ENCODE data around the gene EFCAB6. TPM values are rescaled to one million over a fixed set of nuclear protein-coding genes. Genes with fewer than 3 reads are reported as not detected.

The EFCAB6 gene
- total RNA-seq, 4 donors from 2014 or later = 0.68 to 3.7 (median 0.80) TPM; not detected in 1

DNA sequence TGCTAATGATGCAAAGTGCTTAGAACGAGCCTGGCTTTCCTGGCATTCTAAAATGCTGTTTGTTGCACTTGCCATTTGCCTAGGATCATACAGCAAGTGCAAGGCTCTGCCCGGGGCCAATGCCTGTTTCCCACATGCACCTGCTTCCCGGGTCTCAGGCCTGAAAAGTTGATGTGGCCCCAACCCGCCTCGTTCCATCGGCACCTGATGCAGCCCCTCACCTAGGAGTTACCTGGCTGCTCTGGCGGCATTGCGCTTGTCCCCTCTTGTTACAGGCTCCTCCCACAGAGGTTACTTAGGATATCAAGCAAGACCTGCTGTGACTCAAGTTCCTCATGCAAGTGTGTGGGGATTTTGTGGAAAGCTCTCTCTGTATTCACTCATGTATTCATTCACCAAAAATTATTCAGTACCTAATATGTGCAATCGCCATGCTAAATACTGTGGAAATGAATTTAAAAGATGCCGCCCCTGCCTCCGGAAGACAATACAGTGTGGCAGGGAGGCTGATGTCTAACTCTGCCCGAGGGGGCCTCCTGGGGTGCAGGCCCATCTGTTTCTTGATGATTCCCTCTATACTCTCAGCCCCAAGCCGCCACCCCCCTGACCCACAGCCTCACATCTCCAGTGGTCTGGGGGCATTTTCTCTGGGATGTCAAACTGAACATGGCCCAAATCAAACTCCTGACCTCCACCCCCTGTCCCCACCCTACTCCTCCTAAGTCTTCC lies 184.5 kb downstream of the EFCAB6 start:
- no peak overlapping the region for H3K27ac ChIP-seq
- in situ Hi-C loops (cut with MboI; ENCODE audit: low pct_ligation_motif_present in 1 of 4, low pct_unique_long_range_greater_than_20kb in 1 of 4, low sequenced_read_pairs in 3 of 4) = no loop called here
- H3K4me1 ChIP-seq = no peaks in the 10 kb centered on the region
- H3K9me3 ChIP-seq = no peaks in the 10 kb centered on the region
- no peaks in the 10 kb centered on the region for H3K36me3 ChIP-seq
- H3K27me3 ChIP-seq = no peaks in the 10 kb centered on the region
- TF ChIP-seq EP300 (IDR thresholded peaks at IDR 0.05; ENCODE audit: low read depth) (no peak), CTCF (IDR thresholded peaks at IDR 0.05) (no peak), POLR2A (IDR thresholded peaks at IDR 0.05) (no peak), POLR2AphosphoS5 (IDR thresholded peaks at IDR 0.05) (no peak)
- intact Hi-C loops (cut with DNase I; ENCODE audit: low total_unique reads) = no loop called here
- H3K4me3 ChIP-seq = no peak overlapping the region
- DNase-seq = no peak
- WGBS, 2 donors (ENCODE audit: low coverage in 1 of 2) = 80 to 88% methylated on average over 1 to 13 of the region's 13 CpGs

GRCh38 chr22:43625242-43625641 lies 186.9 kb downstream of the EFCAB6 start:
- WGBS, 2 donors (ENCODE audit: low coverage in 1 of 2) = 90% methylated on average over 10 of the region's 10 CpGs; no CpG with 5 or more reads in 1 of the 2 donors
- TF ChIP-seq POLR2A (IDR thresholded peaks at IDR 0.05) (no peak), EP300 (IDR thresholded peaks at IDR 0.05; ENCODE audit: low read depth) (no peak), POLR2AphosphoS5 (IDR thresholded peaks at IDR 0.05) (no peak), CTCF (IDR thresholded peaks at IDR 0.05) (no peak)

DNA sequence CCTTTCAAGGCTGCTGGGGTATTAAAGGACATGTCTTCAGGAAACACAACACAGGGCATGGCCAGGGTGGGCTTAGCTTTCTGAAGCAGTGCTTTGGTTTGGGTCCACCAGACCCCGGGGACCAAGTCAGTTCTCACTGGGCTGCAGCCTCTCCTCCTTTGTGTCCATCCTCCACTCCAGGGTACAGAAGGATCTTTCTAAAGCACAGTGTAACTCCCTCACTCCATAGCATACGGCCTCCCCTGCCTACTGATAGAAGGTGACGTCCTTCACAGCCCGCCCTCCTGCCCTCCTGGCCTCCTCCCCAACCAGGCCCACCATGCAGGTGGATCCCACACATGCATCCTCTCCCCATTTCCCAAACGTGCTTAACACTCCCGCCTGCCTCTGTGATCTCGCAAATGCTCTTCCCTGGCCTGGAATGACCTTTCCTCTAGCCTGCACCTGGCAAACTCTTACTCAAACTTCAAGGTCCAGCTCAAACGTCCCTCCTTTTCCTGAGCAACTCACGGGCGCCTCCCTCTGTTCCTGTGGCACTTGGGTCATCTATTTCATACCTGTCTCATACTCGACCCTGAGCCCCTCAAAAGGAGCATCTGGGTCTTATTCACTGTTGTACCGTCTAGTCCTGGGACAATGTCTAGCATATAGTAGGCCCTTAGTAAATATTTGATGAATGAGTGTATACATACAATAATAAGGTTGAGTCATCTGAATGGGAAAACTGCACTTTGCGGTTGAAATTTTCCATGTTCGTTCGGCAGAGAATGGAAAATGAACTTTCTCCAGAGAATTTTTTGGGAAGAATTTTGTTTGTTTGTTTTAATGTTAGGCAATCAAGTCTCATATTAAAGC lies 187.7 kb downstream of the EFCAB6 start:
- WGBS, 2 donors (ENCODE audit: low coverage in 1 of 2) = 61 to 76% methylated on average over 11 to 15 of the region's 15 CpGs
- Histone ChIP-seq H3K9me3 (peaks cover 4 to 11% of the 10 kb centered on the region in 2 donors), H3K27me3 (no peaks in the 10 kb centered on the region), H3K27ac (no peak overlapping the region), H3K4me3 (no peak overlapping the region), H3K36me3 (no peaks in the 10 kb centered on the region), H3K4me1 (no peaks in the 10 kb centered on the region)
- intact Hi-C loops (cut with DNase I; ENCODE audit: low total_unique reads) = no loop called here
- no peak for DNase-seq
- TF ChIP-seq CTCF (IDR thresholded peaks at IDR 0.05) (no peak), EP300 (IDR thresholded peaks at IDR 0.05; ENCODE audit: low read depth) (no peak), POLR2AphosphoS5 (IDR thresholded peaks at IDR 0.05) (no peak), POLR2A (IDR thresholded peaks at IDR 0.05) (no peak)
- in situ Hi-C loops (cut with MboI; ENCODE audit: low pct_ligation_motif_present in 1 of 4, low pct_unique_long_range_greater_than_20kb in 1 of 4, low sequenced_read_pairs in 3 of 4) = no loop called here

More at GRCh38 chr22:43625242-43625641, 186.9 kb downstream of the EFCAB6 start:
- Histone ChIP-seq H3K27me3 (no peaks in the 10 kb centered on the region), H3K4me3 (no peak overlapping the region), H3K27ac (no peak overlapping the region), H3K9me3 (peaks cover 0 to 4% of the 10 kb centered on the region in 2 donors), H3K4me1 (no peaks in the 10 kb centered on the region), H3K36me3 (no peaks in the 10 kb centered on the region)
- intact Hi-C loops (cut with DNase I; ENCODE audit: low total_unique reads) (no loop called here), in situ Hi-C loops (cut with MboI; ENCODE audit: low pct_ligation_motif_present in 1 of 4, low pct_unique_long_range_greater_than_20kb in 1 of 4, low sequenced_read_pairs in 3 of 4) (no loop called here)
- DNase-seq = no peak

- in situ Hi-C loops (cut with MboI; ENCODE audit: low pct_ligation_motif_present in 1 of 4, low pct_unique_long_range_greater_than_20kb in 1 of 4, low sequenced_read_pairs in 3 of 4) (no loop called here), intact Hi-C loops (cut with DNase I; ENCODE audit: low total_unique reads) (no loop called here)
- H3K4me1 ChIP-seq = no peaks in the 10 kb centered on the region
- no peak for TF ChIP-seq POLR2A (IDR thresholded peaks at IDR 0.05)
- no peak for TF ChIP-seq POLR2AphosphoS5 (IDR thresholded peaks at IDR 0.05)
- no peak for TF ChIP-seq CTCF (IDR thresholded peaks at IDR 0.05)
- no peak for TF ChIP-seq EP300 (IDR thresholded peaks at IDR 0.05; ENCODE audit: low read depth)
- no peak overlapping the region for H3K4me3 ChIP-seq
- WGBS, 2 donors (ENCODE audit: low coverage in 1 of 2) = 76 to 94% methylated on average over 4 of the region's 4 CpGs
- H3K9me3 ChIP-seq = peaks cover 4 to 11% of the 10 kb centered on the region in 2 donors
- H3K27me3 ChIP-seq = no peaks in the 10 kb centered on the region
- H3K27ac ChIP-seq = no peak overlapping the region
- H3K36me3 ChIP-seq = no peaks in the 10 kb centered on the region
- no peak for DNase-seq
Measured at GRCh38 chr22:43622886-43623285, 189.2 kb downstream of the EFCAB6 start.

Measured in transverse colon (tissue), 4 donors.